Hepatocyte (in vitro differentiated cells): Measurements from ENCODE around the gene ANKEF1. TPM values are rescaled to one million over a fixed set of nuclear protein-coding genes. Genes with fewer than 3 reads are reported as not detected.
A peak's percentile ranks its signal among the peaks of the same experiment; 100 is the strongest.

Experiments used
- DNase-seq: peaks from one replicate; pipeline ENCODE4 v3.0.0-alpha.2; 2016; ENCODE audit warnings: low spot score
- H2AFZ ChIP-seq: fragments of 200-600 bp; sonication (generic); 2 replicates; pipeline ENCODE4 v1.6.0; 2016; ENCODE audit warnings: antibody characterized with exemption, mild to moderate bottlenecking
- H3K27ac ChIP-seq: fragments of 200-600 bp; sonication (generic); 2 replicates; pipeline ENCODE4 v1.5.1; 2016; ENCODE audit warnings: mild to moderate bottlenecking
- H3K27me3 ChIP-seq: fragments of 200-600 bp; sonication (generic); 2 replicates; pipeline ENCODE4 v1.6.1; 2016
- H3K36me3 ChIP-seq: fragments of 200-600 bp; sonication (generic); replicated peaks from 2 replicates; pipeline ENCODE4 v1.5.1; 2016; ENCODE audit warnings: low read depth; ENCODE audit not compliant: insufficient read depth
- H3K4me1 ChIP-seq: fragments of 200-600 bp; sonication (generic); 2 replicates; pipeline ENCODE4 v1.5.1; 2016; ENCODE audit warnings: mild to moderate bottlenecking, moderate library complexity; ENCODE audit not compliant: insufficient read depth
- H3K4me2 ChIP-seq: fragments of 200-600 bp; sonication (generic); 2 replicates; pipeline ENCODE4 v1.6.0; 2016
- H3K4me3 ChIP-seq: fragments of 200-600 bp; sonication (generic); 2 replicates; pipeline ENCODE4 v1.5.1; 2016; ENCODE audit warnings: mild to moderate bottlenecking
- H3K79me2 ChIP-seq: fragments of 200-600 bp; sonication (generic); 2 replicates; pipeline ENCODE4 v1.6.0; 2017; ENCODE audit warnings: mild to moderate bottlenecking
- H3K9me2 ChIP-seq: fragments of 200-600 bp; sonication (generic); replicated peaks from 2 replicates; pipeline ENCODE4 v1.6.0; 2017; ENCODE audit warnings: mild to moderate bottlenecking; ENCODE audit not compliant: insufficient read depth
- H3K9me3 ChIP-seq: fragments of 200-600 bp; sonication (generic); 2 replicates; pipeline ENCODE4 v1.5.1; 2016; ENCODE audit warnings: low read depth, mild to moderate bottlenecking
- H4K20me1 ChIP-seq: fragments of 200-600 bp; sonication (generic); 2 replicates; pipeline ENCODE4 v1.6.0; 2016; ENCODE audit warnings: mild to moderate bottlenecking; ENCODE audit not compliant: insufficient read depth, poor library complexity, severe bottlenecking
- CTCF ChIP-seq: fragments of 200-600 bp; sonication (generic); IDR thresholded peaks from 2 replicates; pipeline ENCODE4 v1.5.1; 2016; ENCODE audit warnings: antibody characterized with exemption, mild to moderate bottlenecking; ENCODE audit not compliant: poor library complexity
- EZH2 ChIP-seq: fragments of 200-600 bp; sonication (generic); IDR thresholded peaks from 2 replicates; pipeline ENCODE4 v1.6.1; 2016; ENCODE audit warnings: antibody characterized with exemption, mild to moderate bottlenecking, borderline replicate concordance
- EZH2phosphoT487 ChIP-seq: fragments of 200-600 bp; sonication (generic); IDR thresholded peaks from one replicate; pipeline ENCODE4 v1.6.1; 2018; ENCODE audit warnings: antibody characterized with exemption, mild to moderate bottlenecking, low read depth, moderate library complexity; ENCODE audit not compliant: unreplicated experiment, severe bottlenecking
- WGBS: methylation state at CpG from one replicate; pipeline ENCODE4 v1.1.6; 2016; ENCODE audit warnings: low lambda C conversion rate; ENCODE audit errors: missing lambda C conversion rate; 5-methylcytosine and 5-hydroxymethylcytosine counted together
- polyA plus RNA-seq: library from polyadenylated mRNA; unstranded; fragments of >200 nt; fragmentation: Nextera tagmentation; extraction: Ambion mirVana; gene quantifications from 2 replicates; pipeline ENCODE4 v1.2.1, GENCODE V29; 2016
- total RNA-seq: library from RNA; depleted of rRNA; stranded (reverse); fragments of >200 nt; gene quantifications from 2 replicates; pipeline ENCODE4 v1.2.3, GENCODE V29; 2014

ANKEF1 gene
- 4.5 and 4.7 TPM in 2 replicates for total RNA-seq
- polyA plus RNA-seq: 1.2 and 1.8 TPM in 2 replicates

GRCh38 chr20:10034717-10035571, at the start of gene ANKEF1:
Gene ANKEF1, plus strand, starts transcription at chr20:10034987. Its CDS starts 3,315 bp downstream, at chr20:10038302.
- TF ChIP-seq CTCF: no peak
- no peak for TF ChIP-seq EZH2
- TF ChIP-seq EZH2phosphoT487: no peak
- Histone ChIP-seq H3K4me3 (peak within 1 kb of the TSS; percentile 32), H2AFZ (peak within 1 kb of the TSS; percentile 93), H3K79me2 (no peaks in the 10 kb centered on the region), H3K4me2 (peak within 1 kb of the TSS; percentile 87), H3K9me3 (no peaks in the 10 kb centered on the region), H3K9me2 (no peaks in the 10 kb centered on the region), H3K27ac (peak within 1 kb of the TSS; percentile 90), H3K36me3 (no peaks in the 10 kb centered on the region), H3K4me1 (no peaks in the 10 kb centered on the region), H4K20me1 (no peaks in the 10 kb centered on the region), H3K27me3 (no peaks in the 10 kb centered on the region)
- DNase-seq: peak; percentile 92
- WGBS: 5% methylated on average over 32 of the region's 65 CpGs

GRCh38 chr20:9985281-9985680, 49.5 kb upstream of the ANKEF1 start:
- no peaks in the 10 kb centered on the region for H3K9me3 ChIP-seq
- no peak overlapping the region for H2AFZ ChIP-seq
- H3K9me2 ChIP-seq: no peaks in the 10 kb centered on the region
- H3K4me2 ChIP-seq: no peak overlapping the region
- no peaks in the 10 kb centered on the region for H3K79me2 ChIP-seq
- no peaks in the 10 kb centered on the region for H4K20me1 ChIP-seq
- H3K4me3 ChIP-seq: no peak overlapping the region
- no peak overlapping the region for H3K27ac ChIP-seq
- TF ChIP-seq EZH2phosphoT487: no peak
- H3K27me3 ChIP-seq: no peaks in the 10 kb centered on the region
- H3K4me1 ChIP-seq: no peaks in the 10 kb centered on the region
- H3K36me3 ChIP-seq: no peaks in the 10 kb centered on the region
- no peak for DNase-seq

- WGBS: 79% methylated on average over 2 of the region's 2 CpGs
- no peak overlapping the region for H3K4me3 ChIP-seq
- no peak for DNase-seq
- no peaks in the 10 kb centered on the region for H4K20me1 ChIP-seq
- no peak overlapping the region for H3K27ac ChIP-seq
- H3K4me1 ChIP-seq: no peaks in the 10 kb centered on the region
- no peak overlapping the region for H3K4me2 ChIP-seq
- H3K79me2 ChIP-seq: no peaks in the 10 kb centered on the region
- H2AFZ ChIP-seq: no peak overlapping the region
- no peaks in the 10 kb centered on the region for H3K27me3 ChIP-seq
- H3K9me2 ChIP-seq: no peaks in the 10 kb centered on the region
- no peaks in the 10 kb centered on the region for H3K36me3 ChIP-seq
- TF ChIP-seq EZH2 (no peak), CTCF (no peak), EZH2phosphoT487 (no peak)
- no peaks in the 10 kb centered on the region for H3K9me3 ChIP-seq
These were observed 49.0 kb upstream of the ANKEF1 start for GRCh38 chr20:9985773-9986172.

GRCh38 chr20:9989066-9989724, 45.6 kb upstream of the ANKEF1 start:
- no peaks in the 10 kb centered on the region for H3K79me2 ChIP-seq
- no peak overlapping the region for H3K27ac ChIP-seq
- no peak overlapping the region for H2AFZ ChIP-seq
- no peaks in the 10 kb centered on the region for H3K27me3 ChIP-seq
- no peaks in the 10 kb centered on the region for H3K36me3 ChIP-seq
- no peaks in the 10 kb centered on the region for H3K9me2 ChIP-seq
- H3K4me3 ChIP-seq: no peak overlapping the region
- H3K4me1 ChIP-seq: no peaks in the 10 kb centered on the region
- no peak for TF ChIP-seq EZH2phosphoT487
- TF ChIP-seq CTCF: no peak
- no peak for TF ChIP-seq EZH2
- DNase-seq: no peak
- no peaks in the 10 kb centered on the region for H4K20me1 ChIP-seq
- 96% methylated on average over 1 of the region's 1 CpG for WGBS
- H3K9me3 ChIP-seq: no peaks in the 10 kb centered on the region
- H3K4me2 ChIP-seq: no peak overlapping the region
